Putamen (tissue), 1 donor: ENCODE results near the gene FTSJ1.
"Not testable (repeated sequence)": the region's sequence is repeated elsewhere in the genome, so short reads cannot be mapped to it uniquely, and the experiment has no call there.

Source experiments
- DNase-seq: peaks from one replicate; pipeline ENCODE4 v3.0.0-alpha.2; 2016; ENCODE audit warnings: low spot score

FTSJ1 gene, protein sequence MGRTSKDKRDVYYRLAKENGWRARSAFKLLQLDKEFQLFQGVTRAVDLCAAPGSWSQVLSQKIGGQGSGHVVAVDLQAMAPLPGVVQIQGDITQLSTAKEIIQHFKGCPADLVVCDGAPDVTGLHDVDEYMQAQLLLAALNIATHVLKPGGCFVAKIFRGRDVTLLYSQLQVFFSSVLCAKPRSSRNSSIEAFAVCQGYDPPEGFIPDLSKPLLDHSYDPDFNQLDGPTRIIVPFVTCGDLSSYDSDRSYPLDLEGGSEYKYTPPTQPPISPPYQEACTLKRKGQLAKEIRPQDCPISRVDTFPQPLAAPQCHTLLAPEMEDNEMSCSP

DNA sequence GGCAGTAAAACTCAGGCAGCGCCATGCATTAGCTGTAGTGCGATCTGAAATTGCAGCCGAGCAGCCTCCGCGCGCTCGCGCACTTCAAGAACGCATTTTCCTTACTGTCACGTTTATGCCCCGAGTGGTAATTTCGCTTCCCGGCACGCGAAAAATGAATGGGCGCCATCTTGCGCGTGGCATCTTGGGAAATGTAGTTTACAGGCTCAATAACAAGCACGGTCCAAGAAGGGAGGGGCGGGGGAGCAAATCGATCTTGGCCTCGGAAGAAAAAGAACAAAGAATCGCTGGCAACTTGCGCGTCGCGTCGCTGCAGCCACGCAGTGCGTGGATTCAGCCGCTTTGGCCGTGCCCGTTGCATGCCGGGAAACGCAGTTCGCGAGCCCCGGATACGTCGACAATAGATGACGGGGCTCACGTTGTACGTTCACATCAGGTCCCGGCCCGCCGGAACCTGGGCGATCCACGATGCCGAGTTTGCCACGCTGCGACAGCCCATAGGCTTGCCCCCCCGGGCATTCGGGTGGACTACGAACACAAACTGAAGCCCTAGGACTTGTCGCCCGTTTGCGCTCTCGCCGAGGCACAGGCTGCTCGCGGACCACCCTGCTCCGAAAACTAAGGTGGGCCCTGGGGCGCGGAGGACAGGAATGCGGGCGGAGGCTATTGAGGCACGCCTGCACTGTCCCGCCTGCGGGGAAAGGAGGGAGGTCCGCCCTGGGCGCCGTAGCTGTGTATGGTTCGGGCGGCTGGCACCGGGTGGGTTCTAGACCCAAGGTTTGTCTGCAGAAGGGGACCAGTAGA, at the start of gene FTSJ1:
FTSJ1 (plus strand) TSS at position 426 of the 804 bp plus-strand sequence. CDS start 1,849 bp downstream, outside the sequence.
- peak; percentile 94 for DNase-seq

DNA sequence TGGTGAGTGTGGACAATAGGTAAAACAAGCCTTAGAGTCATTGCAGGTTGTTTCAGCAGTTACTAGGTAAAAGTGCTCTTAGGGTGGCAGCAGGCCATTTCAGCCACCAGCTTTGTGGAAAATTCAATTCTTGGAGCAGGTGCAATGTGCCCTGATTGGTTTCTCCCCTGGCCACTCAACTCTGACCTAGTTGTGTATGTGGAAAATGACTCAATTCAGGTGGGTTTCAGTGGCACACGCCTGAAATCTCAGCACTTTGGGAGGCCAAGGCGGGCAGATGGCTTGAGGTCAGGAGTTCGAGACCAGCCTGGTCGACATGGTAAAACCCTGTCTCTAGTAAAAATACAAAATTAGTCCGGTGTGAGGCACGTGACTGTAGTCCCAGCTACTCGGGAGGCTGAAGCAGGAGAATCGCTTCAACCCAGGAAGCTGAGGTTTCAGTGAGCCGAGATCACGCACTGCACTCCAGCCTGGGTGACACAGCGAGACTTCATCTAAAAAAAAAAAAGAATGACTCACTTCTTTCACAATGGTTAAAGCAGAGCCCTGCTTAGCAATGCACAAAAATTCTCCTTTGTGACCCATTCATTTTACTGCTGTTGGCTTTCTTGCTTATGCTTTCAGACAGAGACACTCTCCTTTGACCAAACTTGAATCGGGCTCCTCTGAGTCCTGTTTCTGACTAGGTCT, 48.8 kb upstream of the FTSJ1 start:
- not testable (repeated sequence) for DNase-seq

DNA sequence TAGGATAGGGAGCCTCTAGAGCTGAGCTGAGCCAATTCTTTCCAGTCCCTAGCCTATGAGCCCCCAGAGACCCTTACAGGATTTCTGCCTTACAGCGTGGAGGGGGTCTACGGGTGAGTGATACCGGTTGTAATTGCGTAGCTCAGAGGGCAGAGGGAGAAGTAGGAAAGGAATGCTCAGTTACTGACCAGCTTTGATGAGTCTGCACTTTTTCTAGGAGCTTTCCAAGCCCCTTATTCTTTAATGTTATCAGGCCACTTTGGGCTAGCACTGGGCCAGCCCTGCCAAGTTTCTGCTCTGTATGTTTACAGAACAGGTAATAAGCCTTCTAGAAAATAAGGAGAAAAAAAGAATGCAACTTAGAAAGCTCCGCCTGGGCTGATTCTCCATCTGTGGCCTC, 46.4 kb upstream of the FTSJ1 start:
- DNase-seq: not testable (repeated sequence)

DNA sequence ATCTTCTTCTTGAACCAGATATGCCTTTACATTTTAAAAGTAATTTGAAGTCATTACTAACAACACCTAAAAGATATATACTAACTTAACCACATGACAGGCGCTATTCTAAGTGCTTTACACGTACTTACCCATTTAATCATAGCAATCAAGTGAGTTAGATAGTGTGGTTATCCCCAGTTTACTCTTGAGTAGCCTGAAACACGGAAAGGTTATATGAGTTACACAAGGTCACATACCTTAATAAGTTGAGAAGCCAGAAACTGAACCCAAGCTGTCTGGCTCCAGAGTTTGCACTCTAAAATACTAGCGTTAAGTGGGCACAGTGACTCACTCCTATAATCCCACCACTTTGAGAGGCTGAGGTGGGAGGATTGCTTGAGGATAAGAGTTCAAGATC, 45.8 kb upstream of the FTSJ1 start:
- not testable (repeated sequence) for DNase-seq

DNA sequence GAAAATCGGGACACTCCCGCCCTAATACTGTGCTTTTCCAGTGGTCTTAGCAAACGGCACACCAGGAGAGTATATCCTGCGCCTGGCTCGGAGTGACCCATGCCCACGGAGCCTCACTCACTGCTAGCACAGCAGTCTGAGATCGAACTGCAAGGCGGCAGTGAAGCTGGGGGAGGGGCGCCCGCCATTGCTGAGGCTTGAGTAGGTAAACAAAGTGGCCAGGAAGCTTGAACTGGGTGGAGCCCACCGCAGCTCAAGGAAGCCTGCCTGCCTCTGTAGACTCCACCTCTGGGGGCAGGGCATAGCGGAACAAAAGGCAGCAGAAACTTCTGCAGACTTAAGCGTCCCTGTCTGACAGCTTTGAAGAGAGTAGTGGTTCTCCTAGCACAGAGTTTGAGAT, 42.3 kb upstream of the FTSJ1 start:
- DNase-seq: not testable (repeated sequence)

DNA sequence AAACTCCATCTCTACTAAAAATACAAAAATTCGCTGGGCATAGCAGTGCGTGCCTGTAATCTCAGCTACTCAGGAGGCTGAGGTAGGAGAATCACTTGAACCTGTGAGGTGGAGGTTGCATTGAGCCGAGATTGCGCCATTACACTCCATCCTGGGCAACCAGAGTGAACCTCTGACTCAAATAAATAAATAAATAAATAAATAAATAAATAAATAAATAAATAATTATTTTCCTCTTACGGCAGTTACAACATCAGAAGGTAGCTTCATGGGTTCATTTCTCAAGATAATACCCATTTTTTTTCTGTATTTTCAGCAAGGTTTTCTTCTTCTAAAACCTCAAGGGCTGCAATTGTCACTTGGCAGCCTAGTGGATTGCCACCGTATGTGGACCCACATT, 28.8 kb upstream of the FTSJ1 start:
- not testable (repeated sequence) for DNase-seq

DNA sequence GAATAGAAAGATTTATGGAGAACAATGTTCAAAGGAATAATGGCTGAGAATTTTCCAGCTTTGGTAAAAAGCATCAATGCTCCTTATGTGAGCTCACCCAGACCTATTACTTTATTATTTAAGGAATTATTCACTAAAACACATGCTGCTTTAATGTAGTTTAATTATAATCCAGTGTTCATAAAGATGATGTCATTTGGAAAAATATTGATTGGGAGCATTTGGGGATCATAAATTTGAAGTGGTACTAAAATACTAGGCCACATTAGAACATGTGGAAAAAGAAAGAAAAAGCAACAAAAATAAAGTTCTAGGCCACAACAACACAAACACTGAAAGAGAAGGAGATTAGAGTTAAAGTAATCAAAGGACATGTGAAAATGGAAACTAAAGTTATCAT, 25.9 kb upstream of the FTSJ1 start:
- DNase-seq: no peak

DNA sequence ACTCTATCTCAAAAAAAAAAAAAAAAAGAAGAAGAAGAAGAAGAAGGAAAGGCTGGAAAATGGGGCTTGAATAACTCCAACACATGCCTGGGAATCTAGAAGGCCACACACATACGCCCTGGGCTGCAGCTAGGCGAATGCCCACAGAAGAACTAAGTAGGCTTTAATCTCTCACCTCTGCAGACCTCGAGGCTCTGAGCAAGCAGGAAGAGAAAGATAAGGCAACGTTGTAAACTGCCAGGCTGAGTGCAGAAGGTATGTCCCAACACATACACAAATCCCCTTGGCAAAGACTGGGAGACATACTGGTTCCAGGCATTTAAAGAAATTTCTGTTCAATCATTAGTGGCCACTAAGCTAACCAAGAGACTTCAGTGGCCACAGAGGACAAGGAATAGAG, 24.3 kb upstream of the FTSJ1 start:
- DNase-seq: no peak

DNA sequence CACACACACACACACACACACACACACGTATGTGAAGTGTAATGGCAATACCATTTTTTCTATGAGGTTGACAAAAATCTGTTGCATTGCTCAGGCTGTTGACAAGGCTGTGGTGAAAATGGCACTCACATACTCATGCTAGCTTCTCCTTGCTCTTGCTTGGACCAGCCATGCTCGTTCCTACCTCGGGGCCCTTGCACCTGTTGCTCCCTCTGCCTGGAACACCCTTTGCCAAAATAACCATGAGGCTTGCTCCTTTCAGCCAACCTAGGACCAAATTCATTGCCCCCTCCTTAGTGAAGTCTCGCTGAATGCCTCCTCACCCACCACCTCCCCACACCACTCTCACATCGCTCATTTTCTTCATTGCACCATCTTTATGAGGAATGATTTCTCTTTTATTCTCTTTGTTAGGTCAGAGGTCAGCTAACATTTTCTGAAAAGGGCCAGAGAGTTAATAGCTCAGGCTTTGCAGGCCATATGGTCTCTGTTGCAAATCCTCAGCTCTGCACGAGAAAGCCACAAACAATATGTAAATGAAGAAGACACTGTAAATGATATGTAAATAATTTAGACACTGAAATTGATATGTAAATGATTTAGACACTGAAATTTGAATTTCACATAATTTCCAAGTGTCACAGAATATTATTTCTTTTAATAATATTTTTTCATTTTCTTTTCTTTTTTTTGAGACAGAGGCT, 19.2 kb upstream of the FTSJ1 start:
- DNase-seq: no peak

DNA sequence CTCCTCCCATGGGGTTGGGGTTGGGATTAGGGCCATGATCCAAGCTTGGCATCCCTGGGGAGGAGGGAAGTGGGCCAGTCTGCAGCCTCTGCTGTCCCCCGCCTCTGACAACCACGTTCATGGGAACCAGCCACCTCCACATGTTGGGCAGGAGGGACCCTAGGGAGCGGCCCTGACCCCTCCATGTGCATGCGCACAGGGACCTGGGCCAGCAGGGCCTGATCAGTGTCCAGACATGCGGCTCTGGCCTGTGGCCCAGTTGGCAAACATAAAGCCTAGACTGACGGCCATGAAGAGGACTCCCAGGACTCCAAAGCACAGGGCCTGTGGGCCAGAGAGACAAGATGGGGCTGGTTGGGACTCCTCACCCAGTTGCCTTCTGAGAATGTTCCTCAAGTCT, 17.3 kb upstream of the FTSJ1 start:
- no peak for DNase-seq

DNA sequence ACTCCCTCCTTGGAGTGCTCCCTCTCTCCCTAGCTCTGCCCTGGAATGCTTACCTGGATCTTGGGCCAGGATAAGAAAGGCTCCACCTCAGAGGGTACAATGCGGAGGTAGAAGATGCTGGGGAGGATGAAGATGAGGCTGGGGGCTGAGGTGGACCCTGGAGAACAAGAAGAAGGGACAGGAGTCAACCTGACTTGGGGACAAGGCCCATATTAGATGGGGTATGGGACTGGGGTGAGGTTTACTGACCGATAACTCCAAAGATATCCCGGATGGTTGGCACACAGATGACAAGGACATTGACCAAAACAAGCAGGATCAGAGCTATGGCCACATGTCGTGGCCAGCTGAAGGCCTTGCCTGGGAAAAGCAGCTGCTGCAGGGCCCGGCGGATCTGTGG, 16.5 kb upstream of the FTSJ1 start:
- no peak for DNase-seq

DNA sequence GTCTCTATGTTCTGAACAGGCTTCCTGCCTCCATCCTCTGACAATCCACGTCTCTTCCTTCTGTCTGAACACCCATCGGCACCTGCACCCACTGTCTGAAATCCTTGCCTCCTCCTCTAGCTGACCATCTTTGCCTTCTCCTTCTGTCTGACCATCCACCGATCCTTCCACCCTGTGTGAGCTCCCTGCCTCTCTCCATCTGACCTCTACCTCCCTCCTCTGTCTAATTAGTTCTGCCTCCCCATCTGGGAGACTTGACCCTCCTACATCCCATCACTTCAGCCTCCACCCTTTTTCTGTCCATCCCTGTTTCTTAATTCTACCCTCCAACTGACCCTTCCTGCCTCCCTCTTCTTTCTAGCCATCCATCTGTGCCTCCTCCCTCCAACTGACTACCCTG, 16.0 kb upstream of the FTSJ1 start:
- DNase-seq: no peak

DNA sequence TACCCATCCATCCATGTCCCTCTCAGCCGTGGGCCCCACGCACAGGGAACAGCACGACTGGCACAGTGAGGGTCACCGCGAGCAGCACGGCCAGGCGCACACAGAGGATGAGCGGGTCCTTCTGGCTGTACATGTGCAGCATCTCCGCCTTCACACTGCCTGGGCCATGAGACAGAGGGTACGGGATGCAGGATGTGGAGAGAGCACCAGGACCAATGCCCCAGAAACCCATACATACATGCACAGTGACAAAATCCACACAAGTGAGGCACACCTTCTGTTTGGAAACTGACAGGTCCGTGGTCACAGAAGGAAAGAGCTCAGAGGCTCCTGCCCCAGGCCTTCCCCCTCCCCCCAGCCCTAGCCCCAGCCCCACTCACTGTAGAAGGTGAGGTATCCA, 15.4 kb upstream of the FTSJ1 start:
- DNase-seq: no peak

DNA sequence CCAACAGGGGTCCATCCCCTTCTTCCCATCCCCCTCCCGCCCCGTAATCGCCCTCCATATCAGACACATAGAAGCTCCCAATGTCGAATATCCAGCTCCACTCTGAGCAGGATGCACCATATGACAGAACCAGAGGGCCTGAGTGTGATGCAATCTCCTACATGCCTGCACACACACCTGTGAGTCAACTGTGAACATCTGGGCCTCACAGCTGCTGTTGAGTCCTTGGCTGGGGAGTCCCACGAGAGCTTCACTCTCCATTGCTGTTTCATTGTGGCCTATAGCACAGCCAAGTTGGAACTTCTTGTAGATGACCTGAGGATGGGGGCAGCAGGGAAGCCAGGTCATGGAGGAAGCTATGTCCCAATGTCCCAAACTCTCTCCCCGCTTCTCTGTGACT, 14.2 kb upstream of the FTSJ1 start:
- DNase-seq: no peak

DNA sequence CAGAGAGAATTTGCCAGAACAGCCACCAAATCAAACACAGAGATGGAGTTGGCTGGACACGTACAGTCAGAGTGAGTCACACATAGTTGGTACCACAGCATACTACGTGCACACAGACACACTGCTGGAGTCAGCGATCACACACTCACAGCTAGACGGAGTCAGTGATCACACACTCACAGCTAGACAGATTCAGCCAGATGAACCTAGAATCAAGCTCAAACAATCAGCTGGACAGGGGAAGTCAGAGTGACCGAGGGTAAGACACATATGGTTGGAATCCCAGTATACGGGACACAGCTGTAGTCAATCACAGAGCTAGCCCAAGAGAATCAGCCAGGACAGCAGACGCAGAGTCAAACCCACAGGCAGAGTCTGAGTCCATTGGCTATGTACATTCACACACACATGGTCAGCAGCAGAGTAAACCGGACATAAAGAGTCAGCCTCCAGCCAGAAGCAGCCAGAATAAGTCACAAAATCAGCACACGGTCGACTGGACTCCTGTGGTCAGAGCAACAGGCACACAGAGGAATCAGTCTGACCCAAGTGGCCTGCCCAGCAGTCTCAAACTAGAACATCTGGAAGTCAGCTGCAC, 10.6 kb upstream of the FTSJ1 start:
- DNase-seq: no peak

DNA sequence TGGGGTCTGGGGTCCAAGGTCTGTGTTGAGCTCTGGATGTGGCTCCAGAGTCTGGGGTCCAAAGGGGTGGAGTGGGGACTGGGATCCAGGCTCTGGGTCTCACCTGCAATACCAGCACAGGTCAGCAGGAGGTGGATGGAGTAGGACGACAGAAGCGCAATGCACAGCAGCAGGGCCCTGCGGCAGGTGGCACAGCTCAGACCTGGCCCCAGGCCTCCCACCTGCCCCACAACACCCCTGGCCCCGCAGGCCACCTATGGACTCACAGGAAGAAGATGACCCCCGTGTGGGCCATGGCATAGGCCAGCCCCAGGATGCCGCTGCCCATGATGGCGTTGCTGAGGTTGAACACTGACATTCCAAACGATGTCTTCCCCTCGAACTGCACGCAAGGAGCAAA, 9.3 kb upstream of the FTSJ1 start:
- no peak for DNase-seq

DNA sequence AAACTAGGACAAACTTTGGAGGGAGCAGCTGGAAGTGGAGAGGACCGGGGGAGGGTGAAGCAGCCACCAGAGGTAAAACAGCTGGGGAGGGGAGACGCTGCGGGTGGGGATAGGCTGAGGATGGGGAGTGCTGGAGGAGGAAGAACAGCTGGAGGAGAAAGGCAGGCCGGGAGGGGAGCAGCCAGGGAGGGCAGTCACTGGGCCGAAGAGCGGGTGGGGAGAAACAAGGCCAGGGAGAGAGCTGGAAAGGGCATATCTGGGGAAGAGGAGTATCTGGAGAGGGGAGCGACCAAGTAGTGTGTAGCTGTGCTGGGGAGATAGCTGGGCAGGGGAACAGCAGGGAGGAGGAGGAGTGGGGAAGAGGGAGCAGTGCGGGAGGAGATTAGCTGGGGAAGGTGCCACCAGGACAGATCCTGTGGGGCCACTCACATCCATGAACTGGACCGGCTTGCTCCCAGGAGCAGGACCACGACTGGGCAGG, 8.7 kb upstream of the FTSJ1 start:
- DNase-seq: no peak

DNA sequence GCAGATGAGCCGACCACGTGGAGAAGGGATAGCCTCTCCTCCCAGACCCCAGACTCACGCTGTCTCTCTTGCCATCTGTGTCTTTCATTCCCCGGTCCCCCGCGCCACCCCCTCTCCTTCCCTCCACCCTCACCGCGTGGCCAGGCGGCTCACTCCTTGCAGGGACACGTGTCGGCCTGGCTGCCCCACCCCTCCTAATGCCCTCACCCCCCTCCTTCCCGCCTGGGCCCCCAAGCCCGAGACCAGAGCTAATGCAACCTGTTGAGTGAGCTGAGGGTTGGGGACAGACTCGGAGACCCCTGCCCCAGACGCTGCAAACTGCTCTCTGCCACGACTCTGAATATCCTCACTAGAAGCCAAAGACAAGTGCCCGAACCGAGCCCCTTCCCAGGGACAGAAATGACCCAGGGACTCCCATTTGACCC, 7.7 kb upstream of the FTSJ1 start:
- DNase-seq: no peak

DNA sequence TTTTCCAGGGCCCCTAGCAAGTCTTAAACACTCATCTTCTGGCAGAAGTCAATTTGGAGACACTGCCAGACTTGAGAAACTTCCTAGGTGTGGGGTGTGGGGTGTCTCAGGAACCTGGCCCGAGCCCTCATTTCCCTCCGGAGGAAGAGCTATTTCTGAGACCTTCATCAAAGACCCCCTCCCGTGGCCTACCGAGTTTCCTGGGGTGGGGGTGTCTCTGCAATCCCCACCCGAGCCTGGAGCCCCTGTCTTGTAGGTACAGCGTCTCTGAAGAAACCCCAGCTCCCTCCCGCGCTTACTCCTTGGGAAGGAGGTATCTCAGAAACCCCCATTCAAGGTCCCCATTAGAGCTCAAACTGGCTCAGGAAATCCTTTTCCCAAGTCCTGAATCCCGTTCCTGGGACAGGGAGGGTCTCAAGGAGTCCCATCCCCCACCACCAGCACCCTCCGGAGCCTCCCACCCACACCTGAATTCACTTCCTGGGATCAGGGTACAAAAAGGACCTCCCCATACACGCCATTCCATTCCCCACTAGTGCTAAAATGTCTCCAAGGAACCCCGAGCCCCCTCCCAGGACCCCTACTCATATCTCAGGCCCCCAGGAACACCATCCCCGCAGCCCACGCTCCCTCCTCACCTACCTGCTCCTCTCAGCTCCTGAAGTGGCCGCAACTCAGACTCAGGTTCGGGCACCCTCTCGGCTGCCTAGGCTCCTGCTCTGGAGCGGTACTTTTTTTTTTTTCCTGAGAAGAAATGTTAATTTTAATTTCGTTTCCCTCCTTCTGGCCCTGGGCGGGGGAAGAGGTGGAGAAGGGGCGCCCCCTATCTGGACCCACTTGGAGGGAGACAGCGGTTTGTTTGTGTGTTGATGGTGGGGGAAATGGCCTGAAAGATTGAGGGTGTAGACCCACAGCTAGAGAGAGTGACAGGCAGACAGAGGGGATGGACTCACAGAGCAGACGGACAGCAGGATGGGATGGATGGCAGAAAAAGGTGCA, 7.0 kb upstream of the FTSJ1 start:
- DNase-seq: no peak

DNA sequence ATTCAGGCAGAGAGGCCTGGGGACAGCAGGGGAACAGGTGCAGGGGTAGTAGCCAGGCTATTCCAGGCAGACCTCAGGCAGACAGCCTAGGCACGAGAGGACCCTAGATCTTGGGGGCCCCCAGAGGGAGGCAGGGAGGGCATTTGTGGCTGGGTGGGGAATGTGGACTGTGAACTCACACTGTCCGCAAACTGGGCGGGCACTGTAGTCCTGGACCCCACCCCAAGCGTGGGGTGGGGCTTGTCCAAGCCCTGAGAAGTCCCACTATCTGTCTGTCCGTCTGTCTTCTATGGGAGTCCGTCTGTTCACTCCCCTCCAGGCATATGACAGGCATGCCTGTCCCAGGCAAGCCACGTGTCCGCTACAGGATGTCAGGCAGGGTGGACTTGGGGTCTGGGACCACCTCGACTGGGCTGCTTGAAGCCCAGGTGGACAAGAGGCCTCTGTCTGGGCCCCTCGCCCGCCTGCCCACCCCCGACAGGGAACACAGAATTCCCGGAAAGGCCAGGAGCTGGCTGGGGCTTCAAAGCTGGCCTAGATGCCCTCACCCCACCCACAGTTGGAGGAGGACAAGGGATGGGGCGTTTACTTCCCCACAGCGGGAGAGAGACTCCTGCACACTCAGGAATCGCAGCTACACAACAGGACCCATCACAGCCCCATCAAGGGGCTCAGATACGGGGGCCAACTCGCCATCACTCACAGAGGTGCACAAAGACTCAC, 5.7 kb upstream of the FTSJ1 start, which contains the start of gene SLC38A5:
SLC38A5 (minus strand) TSS at position 151 of the 723 bp plus-strand sequence. CDS start 2,336 bp downstream, outside the sequence.
- no peak for DNase-seq
